Hematopoietic multipotent progenitor cell (in vitro differentiated cells): ENCODE data around the gene METAP2. TPM values are rescaled to one million over a fixed set of nuclear protein-coding genes. Genes with fewer than 3 reads are reported as not detected.

Experiments
- DNase-seq, 3 donors: peaks; one replicate each; pipeline ENCODE4 v3.0.0-alpha.2; 2011 to 2015; ENCODE audit warnings: low read depth in 2 of 3, low spot score in 2 of 3
- total RNA-seq: library from RNA; depleted of rRNA; stranded (reverse); fragments of >200 nt; gene quantifications from one replicate; pipeline ENCODE4 v1.2.3, GENCODE V29; 2012

The METAP2 gene
- total RNA-seq, 1 donor = 20.5 TPM

- DNase-seq = no peak
These were observed 33.0 kb downstream of the METAP2 start for GRCh38 chr12:95506707-95507523.

DNA sequence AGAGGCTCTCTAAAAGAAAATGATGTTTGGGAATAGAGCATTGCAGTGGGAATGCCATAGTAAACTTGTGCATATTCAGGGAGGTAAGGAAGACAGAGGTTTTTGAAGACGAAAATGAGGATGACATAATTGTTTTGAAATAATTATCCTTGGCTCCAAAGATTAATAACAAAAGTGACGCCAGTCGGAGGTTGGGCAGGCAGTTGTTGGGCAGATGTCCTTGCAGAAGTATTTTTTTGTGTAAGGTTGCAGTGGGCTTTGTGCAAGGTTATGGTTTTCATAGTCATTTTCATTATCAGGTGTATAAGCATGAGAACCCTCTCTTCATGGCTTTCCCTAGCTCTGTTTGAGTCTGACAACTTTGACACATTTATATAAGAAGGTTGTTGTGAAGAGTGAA is 35.3 kb downstream of the METAP2 start:
- no peak for DNase-seq

GRCh38 chr12:95511977-95512376 is 38.0 kb downstream of the METAP2 start:
- DNase-seq = no peak

GRCh38 chr12:95513599-95513998 is 39.6 kb downstream of the METAP2 start:
- no peak for DNase-seq

GRCh38 chr12:95515197-95515596 is 41.2 kb downstream of the METAP2 start:
- DNase-seq = no peak

- peak in 2 of 3 donors; percentile 2 to 18 for DNase-seq
These were observed 42.8 kb downstream of the METAP2 start for GRCh38 chr12:95516757-95517156.

DNA sequence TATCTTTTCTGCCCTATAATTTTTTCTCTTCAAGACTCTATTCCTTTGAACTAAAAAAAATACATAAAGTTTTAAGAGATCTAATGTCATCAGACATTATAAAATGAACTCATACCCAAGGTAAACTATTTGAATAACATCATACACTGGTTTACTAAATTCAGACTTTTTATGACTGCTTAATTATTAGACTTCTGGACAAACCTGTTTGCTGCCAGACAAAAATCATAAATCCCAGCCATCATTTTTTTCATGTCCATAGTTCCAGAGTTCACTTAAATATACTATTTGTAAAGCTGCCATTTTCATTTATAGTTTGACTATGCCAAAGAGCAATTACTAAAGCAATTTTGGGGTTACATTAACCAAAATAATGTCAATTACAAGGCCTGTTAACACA is 43.3 kb downstream of the METAP2 start:
- DNase-seq = no peak

DNA sequence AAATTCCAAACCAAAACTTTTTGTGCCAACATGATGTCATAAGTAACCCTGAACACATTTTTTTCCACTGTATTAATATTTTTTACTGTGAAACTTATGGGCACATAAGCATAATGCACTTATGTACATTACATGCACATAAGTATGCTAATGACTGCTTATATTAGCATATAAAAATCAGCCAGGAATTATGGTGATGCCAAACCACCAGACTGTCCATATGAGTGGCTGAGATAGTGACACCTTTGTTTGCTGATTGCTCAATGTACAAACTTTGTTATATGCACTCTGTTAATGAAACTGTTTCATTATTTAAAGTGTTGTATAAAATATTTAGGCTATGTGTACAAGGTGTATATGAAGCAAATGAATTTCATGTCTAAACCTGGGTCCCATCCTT is 45.0 kb downstream of the METAP2 start:
- DNase-seq = no peak

DNA sequence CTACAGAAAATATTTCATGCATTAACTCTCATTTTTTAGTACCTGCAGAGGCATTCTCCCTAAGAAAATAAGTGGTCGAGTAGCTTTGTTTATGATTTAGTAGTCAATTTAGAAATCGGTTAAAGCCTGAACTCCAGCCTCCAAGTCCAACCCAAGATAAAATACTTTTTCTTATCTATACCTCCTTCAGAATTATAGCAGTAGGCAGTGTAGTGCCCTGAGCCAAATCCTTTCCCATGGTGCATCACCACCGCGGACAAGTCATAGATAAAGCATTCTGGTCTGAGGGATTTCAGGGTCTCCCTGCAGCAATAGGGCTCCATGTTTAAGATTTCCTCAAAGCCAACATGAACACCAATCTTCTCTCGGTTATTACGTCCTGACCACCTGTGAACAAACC is 46.9 kb downstream of the METAP2 start:
- DNase-seq = no peak

GRCh38 chr12:95522692-95523091 is 48.7 kb downstream of the METAP2 start:
- no peak for DNase-seq

GRCh38 chr12:95528431-95528830 is 54.5 kb downstream of the METAP2 start:
- no peak for DNase-seq

GRCh38 chr12:95529693-95530225 is 55.8 kb downstream of the METAP2 start:
- DNase-seq = no peak

GRCh38 chr12:95532851-95533250 is 58.9 kb downstream of the METAP2 start:
- no peak for DNase-seq

DNA sequence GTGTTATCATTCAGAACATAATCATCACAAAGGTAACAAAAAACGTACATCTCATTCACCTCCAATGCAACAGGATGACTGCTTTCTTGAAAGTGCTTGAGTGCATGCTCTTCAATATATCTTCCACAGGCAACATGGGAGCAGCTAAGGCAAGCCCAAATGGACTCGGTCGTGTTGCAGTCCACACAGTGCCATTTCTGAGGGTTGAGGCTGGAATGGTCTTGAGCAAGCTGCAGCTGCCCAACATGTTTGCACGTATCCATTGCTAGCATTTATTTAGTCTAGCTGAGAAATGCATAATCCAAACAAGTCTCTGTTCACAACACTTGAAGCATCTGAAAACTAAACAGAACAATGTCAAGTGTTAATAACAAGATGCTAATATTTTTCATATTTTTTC is 60.0 kb downstream of the METAP2 start:
- no peak for DNase-seq

GRCh38 chr12:95538006-95538405 is 64.1 kb downstream of the METAP2 start:
- no peak for DNase-seq

- no peak for DNase-seq
These were observed 64.7 kb downstream of the METAP2 start for GRCh38 chr12:95538656-95539055.

DNA sequence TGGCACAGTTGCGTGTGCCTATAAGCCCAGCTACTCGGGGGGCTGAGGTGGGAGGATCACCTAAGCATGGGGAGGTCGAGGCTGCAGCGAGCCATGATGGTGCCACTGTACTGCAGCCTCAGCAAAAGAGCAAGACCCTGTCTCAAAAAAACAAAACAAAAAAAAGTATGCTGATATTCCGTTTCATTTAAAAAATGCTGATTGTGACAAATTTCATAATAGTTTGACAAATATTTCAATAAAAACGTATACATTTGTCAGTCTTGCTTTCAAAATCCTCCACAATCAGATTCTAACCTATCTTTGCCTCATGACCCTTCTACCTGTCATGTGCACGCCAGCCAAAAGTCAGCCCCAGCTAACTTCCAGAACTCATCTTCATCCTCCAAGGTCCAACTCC is 67.5 kb downstream of the METAP2 start:
- no peak for DNase-seq

GRCh38 chr12:95543305-95543704 is 69.4 kb downstream of the METAP2 start:
- DNase-seq = no peak

DNA sequence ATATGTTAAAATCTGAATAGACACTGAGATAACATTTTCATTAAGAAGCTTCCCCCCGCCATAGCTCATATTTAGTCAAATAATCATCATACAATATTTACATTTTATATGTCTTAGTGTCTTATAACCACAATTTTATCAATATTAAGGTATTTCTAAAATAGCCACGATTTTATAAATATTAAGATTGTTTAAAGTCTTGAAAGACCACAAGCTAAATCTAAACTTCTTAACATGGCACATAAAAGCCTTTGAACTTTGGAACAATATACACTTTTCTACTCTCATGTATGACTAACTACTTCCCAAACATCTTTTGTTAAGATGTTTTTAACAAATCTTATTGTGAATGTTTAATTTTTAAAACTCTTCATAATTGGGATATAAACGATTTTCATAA is 70.8 kb downstream of the METAP2 start:
- no peak for DNase-seq

GRCh38 chr12:95545303-95545702 is 71.4 kb downstream of the METAP2 start:
- no peak for DNase-seq

DNA sequence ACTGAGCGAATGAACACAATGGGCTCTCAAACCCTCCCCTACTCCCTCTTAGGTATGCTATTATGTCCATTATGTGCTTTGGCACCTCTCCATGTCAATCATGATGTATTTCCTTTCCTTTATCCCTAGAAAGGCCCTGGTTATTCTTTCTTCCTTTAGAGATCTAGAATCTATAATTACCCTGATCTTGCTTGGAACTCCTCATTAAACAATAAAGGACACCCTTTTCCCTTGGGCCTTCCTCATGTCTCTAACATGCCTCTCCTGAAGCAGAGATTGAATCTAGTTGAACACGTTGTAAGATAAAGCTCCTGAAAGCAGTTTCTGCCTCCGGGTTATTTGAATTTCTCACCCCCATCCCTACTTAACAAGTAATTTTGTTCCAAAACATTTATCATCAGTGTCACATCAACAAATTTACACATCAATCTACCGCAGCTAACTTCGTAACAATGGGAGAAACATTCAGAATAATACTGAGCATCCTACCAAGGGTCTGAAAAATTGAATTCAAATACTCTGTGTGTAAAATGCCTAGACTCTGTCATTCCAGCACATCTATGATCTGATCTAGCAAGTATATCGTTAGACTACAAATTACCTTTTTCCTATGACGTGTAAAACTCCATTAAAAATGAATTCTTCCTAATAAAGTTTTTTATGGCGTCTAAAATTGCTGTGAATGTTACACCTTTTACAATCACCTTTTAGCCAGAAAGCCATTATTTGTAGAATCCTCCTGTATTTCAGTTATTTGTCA is 72.0 kb downstream of the METAP2 start:
- DNase-seq = no peak

GRCh38 chr12:95546491-95546813 is 72.5 kb downstream of the METAP2 start:
- no peak for DNase-seq
